ENCODE data around the gene SKI. TPM values are rescaled to one million over a fixed set of nuclear protein-coding genes. Genes with fewer than 3 reads are reported as not detected.
A peak's percentile ranks its signal among the peaks of the same experiment; 100 is the strongest.

Gene SKI
- total RNA-seq, 4 donors from 2014 or later: 60.2 to 157 (median 79.0) TPM

GRCh38 chr1:2201062-2201461 lies 27.1 kb upstream of the SKI start:
- Histone ChIP-seq H3K36me3 (no peaks in the 10 kb centered on the region), H3K27ac (peak overlapping the region in 2 of 4 donors; percentile 31 to 94), H3K4me3 (no peak overlapping the region), H3K27me3 (no peaks in the 10 kb centered on the region), H3K4me1 (peaks cover 0 to 65% (median 42%) of the 10 kb centered on the region in 3 donors), H3K9me3 (no peaks in the 10 kb centered on the region)
- 80 to 81% methylated on average over 5 to 9 of the region's 14 CpGs for WGBS, 2 donors (ENCODE audit: low coverage in 1 of 2)
- ATAC-seq: no peak
- TF ChIP-seq CTCF (IDR thresholded peaks at IDR 0.05): no peak
- TF ChIP-seq POLR2A (IDR thresholded peaks at IDR 0.05): no peak
- TF ChIP-seq EP300 (IDR thresholded peaks at IDR 0.05): no peak
- no peak for TF ChIP-seq POLR2AphosphoS5 (IDR thresholded peaks at IDR 0.05)

GRCh38 chr1:2202008-2202575 lies 26.0 kb upstream of the SKI start:
- no peak for ATAC-seq
- peaks cover 0 to 74% (median 50%) of the 10 kb centered on the region in 3 donors for H3K4me1 ChIP-seq
- WGBS, 2 donors (ENCODE audit: low coverage in 1 of 2): 73 to 100% methylated on average over 1 to 9 of the region's 9 CpGs

GRCh38 chr1:2202843-2203601 lies 25.1 kb upstream of the SKI start:
- TF ChIP-seq EP300 (IDR thresholded peaks at IDR 0.05) (no peak), POLR2AphosphoS5 (IDR thresholded peaks at IDR 0.05) (no peak), POLR2A (IDR thresholded peaks at IDR 0.05) (no peak), CTCF (IDR thresholded peaks at IDR 0.05) (no peak)
- peaks cover 0 to 82% (median 58%) of the 10 kb centered on the region in 3 donors for H3K4me1 ChIP-seq
- 55 to 71% methylated on average over 1 to 2 of the region's 15 CpGs for WGBS, 2 donors (ENCODE audit: low coverage in 1 of 2)
- no peaks in the 10 kb centered on the region for H3K36me3 ChIP-seq
- peak overlapping the region in 3 of 4 donors; percentile 87 to 96 (median 93) for H3K27ac ChIP-seq
- ATAC-seq: no peak
- H3K9me3 ChIP-seq: no peaks in the 10 kb centered on the region
- H3K27me3 ChIP-seq: no peaks in the 10 kb centered on the region
- H3K4me3 ChIP-seq: no peak overlapping the region

More at GRCh38 chr1:2202008-2202575, 26.0 kb upstream of the SKI start:
- H3K27ac ChIP-seq: no peak overlapping the region
- H3K36me3 ChIP-seq: no peaks in the 10 kb centered on the region
- no peak for TF ChIP-seq POLR2AphosphoS5 (IDR thresholded peaks at IDR 0.05)
- TF ChIP-seq CTCF (IDR thresholded peaks at IDR 0.05): no peak
- no peak for TF ChIP-seq EP300 (IDR thresholded peaks at IDR 0.05)
- H3K4me3 ChIP-seq: no peak overlapping the region
- no peaks in the 10 kb centered on the region for H3K9me3 ChIP-seq
- no peaks in the 10 kb centered on the region for H3K27me3 ChIP-seq

- H3K27ac ChIP-seq: peak overlapping the region; percentile 81 to 96 (median 90)
- H3K27me3 ChIP-seq: no peaks in the 10 kb centered on the region
- H3K36me3 ChIP-seq: no peaks in the 10 kb centered on the region
- H3K4me3 ChIP-seq: peak overlapping the region; percentile 52 to 63
- TF ChIP-seq CTCF (IDR thresholded peaks at IDR 0.05) (no peak), POLR2AphosphoS5 (IDR thresholded peaks at IDR 0.05) (no peak), POLR2A (IDR thresholded peaks at IDR 0.05) (no peak), EP300 (IDR thresholded peaks at IDR 0.05) (no peak)
- ATAC-seq: no peak
- WGBS, 2 donors (ENCODE audit: low coverage in 1 of 2): 100% methylated on average over 1 of the region's 25 CpGs; no CpG with 5 or more reads in 1 of the 2 donors
- no peaks in the 10 kb centered on the region for H3K9me3 ChIP-seq
- H3K4me1 ChIP-seq: peaks cover 0 to 82% (median 62%) of the 10 kb centered on the region in 3 donors
Observed at GRCh38 chr1:2203671-2204414, 24.3 kb upstream of the SKI start.
